22Rv1 (cell line): ENCODE measurements around the gene IGFALS.

Experiments
- CTCF ChIP-seq: fragments of 450-650 bp; IDR thresholded peaks from 2 replicates; pipeline ENCODE4 v1.5.1; 2017; ENCODE audit warnings: mild to moderate bottlenecking
- ZFX ChIP-seq: fragments of 450-650 bp; IDR thresholded peaks from 2 replicates; pipeline ENCODE4 v1.6.1; 2017; ENCODE audit warnings: antibody characterized with exemption, borderline replicate concordance

DNA sequence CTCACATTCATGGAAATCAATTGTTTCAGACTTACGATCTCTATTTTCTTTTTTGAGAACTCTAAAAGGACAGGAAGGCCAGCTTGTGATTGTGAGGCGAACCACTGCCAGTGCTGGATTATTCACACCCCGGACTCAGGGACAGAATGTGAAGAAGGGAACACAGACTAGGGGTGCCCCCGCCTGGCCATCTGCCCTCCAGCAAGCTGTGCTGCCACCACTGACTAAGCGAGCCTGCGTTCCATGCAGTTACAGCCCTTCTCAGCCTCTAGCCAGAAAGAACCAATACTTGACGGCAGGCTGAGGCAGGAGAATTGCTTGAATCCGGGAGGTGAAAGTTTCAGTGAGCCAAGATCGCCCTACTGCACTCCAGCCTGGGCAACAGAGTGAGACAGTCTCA is 30.3 kb upstream of the IGFALS start:
- TF ChIP-seq CTCF (no peak), ZFX (no peak)
